Loucy (cell line): ENCODE data around the gene ZNG1A.

Experiments used
- H2AFZ ChIP-seq: fragments of 200-600 bp; sonication (generic); 2 replicates; pipeline ENCODE4 v1.6.0; 2016; ENCODE audit warnings: antibody characterized with exemption, mild to moderate bottlenecking, low read length, moderate library complexity
- H3F3A ChIP-seq: fragments of 200-600 bp; 2 replicates; pipeline ENCODE4 v1.6.0; 2016; ENCODE audit warnings: antibody characterized with exemption, low read depth, mild to moderate bottlenecking
- H3K27me3 ChIP-seq: fragments of 200-600 bp; sonication (generic); 2 replicates; pipeline ENCODE4 v1.6.1; 2014; ENCODE audit warnings: low read length, mild to moderate bottlenecking; ENCODE audit not compliant: insufficient read depth, poor library complexity, severe bottlenecking
- H3K36me3 ChIP-seq: fragments of 200-600 bp; sonication (generic); 2 replicates; pipeline ENCODE4 v1.6.1; 2016; ENCODE audit warnings: low read length; ENCODE audit not compliant: insufficient read depth
- H3K4me1 ChIP-seq: fragments of 200-600 bp; sonication (generic); 2 replicates; pipeline ENCODE4 v1.5.1; 2014; ENCODE audit warnings: low read length, mild to moderate bottlenecking; ENCODE audit not compliant: insufficient read depth, poor library complexity, severe bottlenecking
- H3K4me2 ChIP-seq: fragments of 200-600 bp; sonication (generic); 2 replicates; pipeline ENCODE4 v1.6.0; 2014; ENCODE audit warnings: antibody characterized with exemption, low read length, low read depth, mild to moderate bottlenecking; ENCODE audit not compliant: poor library complexity, severe bottlenecking
- H3K4me3 ChIP-seq: fragments of 200-600 bp; sonication (generic); 2 replicates; pipeline ENCODE4 v1.5.1; 2014; ENCODE audit warnings: low read length, mild to moderate bottlenecking, mixed read lengths; ENCODE audit not compliant: poor library complexity, severe bottlenecking
- H3K79me2 ChIP-seq: fragments of 200-600 bp; sonication (generic); 2 replicates; pipeline ENCODE4 v1.6.1; 2014; ENCODE audit warnings: low read length; ENCODE audit not compliant: insufficient read depth
- H3K9ac ChIP-seq: fragments of 200-600 bp; sonication (generic); 2 replicates; pipeline ENCODE4 v1.6.0; 2014; ENCODE audit warnings: mild to moderate bottlenecking, low read depth, low read length, moderate library complexity; ENCODE audit not compliant: poor library complexity, severe bottlenecking
- H3K9me2 ChIP-seq: fragments of 200-600 bp; sonication (generic); replicated peaks from 2 replicates; pipeline ENCODE4 v1.6.1; 2016; ENCODE audit warnings: low read depth, low read length, mixed read lengths
- H3K9me3 ChIP-seq: fragments of 200-600 bp; sonication (generic); 2 replicates; pipeline ENCODE4 v1.6.1; 2014; ENCODE audit warnings: mild to moderate bottlenecking, antibody characterized with exemption, low read length, low read depth; ENCODE audit not compliant: insufficient read depth
- H4K20me1 ChIP-seq: fragments of 200-600 bp; sonication (generic); 2 replicates; pipeline ENCODE4 v1.6.0; 2014; ENCODE audit warnings: antibody characterized with exemption, low read length, mild to moderate bottlenecking; ENCODE audit not compliant: insufficient read depth, poor library complexity, severe bottlenecking
- CTCF ChIP-seq: fragments of 200-600 bp; sonication (generic); conservative IDR thresholded peaks from 2 replicates; pipeline ENCODE4 v1.5.1; 2014; ENCODE audit warnings: mild to moderate bottlenecking, antibody characterized with exemption, low read length
- EZH2phosphoT487 ChIP-seq: fragments of 200-600 bp; IDR thresholded peaks from 2 replicates; pipeline ENCODE4 v1.6.1; 2018; ENCODE audit warnings: antibody characterized with exemption, mild to moderate bottlenecking, moderate library complexity, borderline replicate concordance

ZNG1A gene

GRCh38 chr9:224026-224425 lies 45.2 kb upstream of the ZNG1A start:
- H4K20me1 ChIP-seq: no peaks in the 10 kb centered on the region
- no peak for TF ChIP-seq CTCF

GRCh38 chr9:223152-223551 lies 44.3 kb upstream of the ZNG1A start:
- TF ChIP-seq EZH2phosphoT487: no peak
- TF ChIP-seq CTCF: no peak
- Histone ChIP-seq H2AFZ (no peak overlapping the region), H3K4me2 (peak overlapping the region; percentile 94), H3K36me3 (no peaks in the 10 kb centered on the region), H3K79me2 (peaks cover 81% of the 10 kb centered on the region), H3K9ac (peak overlapping the region; percentile 82), H3K4me1 (peaks cover 85% of the 10 kb centered on the region), H3K4me3 (peak overlapping the region; percentile 75), H3K27me3 (no peaks in the 10 kb centered on the region), H4K20me1 (no peaks in the 10 kb centered on the region), H3F3A (peaks cover 28% of the 10 kb centered on the region), H3K9me3 (no peaks in the 10 kb centered on the region), H3K9me2 (no peaks in the 10 kb centered on the region)

More at GRCh38 chr9:224026-224425, 45.2 kb upstream of the ZNG1A start:
- peak overlapping the region; percentile 82 for H3K9ac ChIP-seq
- H3K36me3 ChIP-seq: no peaks in the 10 kb centered on the region
- H3K79me2 ChIP-seq: peaks cover 79% of the 10 kb centered on the region
- 0 out of 2 replicates have a peak overlapping the region, but pooled peaks have one; percentile 15 for H2AFZ ChIP-seq
- peaks cover 28% of the 10 kb centered on the region for H3F3A ChIP-seq
- H3K27me3 ChIP-seq: no peaks in the 10 kb centered on the region
- H3K9me2 ChIP-seq: no peaks in the 10 kb centered on the region
- H3K9me3 ChIP-seq: no peaks in the 10 kb centered on the region
- peak overlapping the region; percentile 75 for H3K4me3 ChIP-seq
- H3K4me1 ChIP-seq: peaks cover 84% of the 10 kb centered on the region
- H3K4me2 ChIP-seq: peak overlapping the region; percentile 94

GRCh38 chr9:221989-222776 lies 43.3 kb upstream of the ZNG1A start:
- Histone ChIP-seq H3K9ac (peak overlapping the region; percentile 82), H3K79me2 (peaks cover 81% of the 10 kb centered on the region)
- TF ChIP-seq EZH2phosphoT487 (no peak), CTCF (no peak)

More at GRCh38 chr9:221989-222776, 43.3 kb upstream of the ZNG1A start:
- peaks cover 85% of the 10 kb centered on the region for H3K4me1 ChIP-seq
- no peaks in the 10 kb centered on the region for H4K20me1 ChIP-seq
- H3K4me3 ChIP-seq: peak overlapping the region; percentile 75
- H2AFZ ChIP-seq: no peak overlapping the region
- H3K27me3 ChIP-seq: no peaks in the 10 kb centered on the region
- peaks cover 28% of the 10 kb centered on the region for H3F3A ChIP-seq
- no peaks in the 10 kb centered on the region for H3K9me2 ChIP-seq
- H3K4me2 ChIP-seq: peak overlapping the region; percentile 94
- no peaks in the 10 kb centered on the region for H3K36me3 ChIP-seq
- H3K9me3 ChIP-seq: no peaks in the 10 kb centered on the region
